MV-4-11 (cell line): ENCODE results near the gene RNF44.

Source experiments
- DNase-seq: peaks from one replicate; lab custom pipeline; 2025; lab: John Stamatoyannopoulos, UW

The RNF44 gene

DNA sequence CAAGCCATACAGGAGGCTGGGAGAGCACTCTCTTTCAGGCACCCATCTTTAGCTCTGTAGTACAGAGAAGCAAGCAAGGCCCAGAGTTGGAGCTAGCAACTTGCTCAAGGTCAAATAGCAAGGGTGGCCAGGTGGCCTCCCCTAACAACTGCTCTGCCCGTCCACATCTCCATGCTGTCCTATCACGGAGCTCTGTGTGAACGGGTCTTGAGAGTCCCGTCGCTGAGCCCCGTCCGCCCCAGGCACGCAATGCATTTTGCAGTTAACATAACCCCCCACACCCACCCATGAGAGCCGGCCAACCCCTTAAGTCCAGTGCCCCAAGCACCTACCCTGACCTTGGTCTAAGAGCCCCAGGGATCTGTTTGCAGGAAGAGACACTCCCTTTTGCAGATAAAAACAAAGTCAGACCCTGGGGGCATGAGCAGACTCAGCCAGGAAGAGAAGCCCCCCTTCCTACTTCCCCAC, 1.5 kb downstream of the RNF44 start:
- DNase-seq = no peak

DNA sequence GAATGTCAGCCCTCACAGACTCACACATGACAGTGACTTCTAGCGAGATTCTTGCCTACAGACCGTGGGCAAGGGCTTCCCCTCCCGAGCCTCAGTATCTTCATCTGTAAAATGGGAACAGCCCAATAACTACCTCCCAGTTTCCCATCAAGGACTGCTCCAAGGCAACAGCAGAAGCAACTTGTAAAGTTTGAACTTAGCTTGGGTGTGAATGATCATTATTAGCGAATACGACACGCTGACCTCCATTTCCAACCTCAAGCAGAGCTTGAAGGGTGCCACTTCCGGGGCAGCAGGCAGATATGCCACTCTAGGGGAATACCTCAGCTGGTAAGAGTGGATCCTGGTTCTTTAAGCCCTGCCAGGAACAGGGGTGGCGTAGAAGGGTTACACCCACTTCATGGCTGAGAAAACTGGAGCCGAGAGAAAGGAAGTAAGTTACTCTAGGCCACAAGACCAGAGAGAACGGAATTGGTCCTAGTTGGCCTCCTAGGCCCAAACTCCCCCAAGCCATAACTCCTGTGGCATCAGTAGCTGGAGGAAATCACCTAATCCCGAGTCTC, 2.0 kb downstream of the RNF44 start:
- peak; percentile 81 for DNase-seq

- no peak for DNase-seq
Measured at GRCh38 chr5:176534640-176535039, 2.6 kb downstream of the RNF44 start.

DNA sequence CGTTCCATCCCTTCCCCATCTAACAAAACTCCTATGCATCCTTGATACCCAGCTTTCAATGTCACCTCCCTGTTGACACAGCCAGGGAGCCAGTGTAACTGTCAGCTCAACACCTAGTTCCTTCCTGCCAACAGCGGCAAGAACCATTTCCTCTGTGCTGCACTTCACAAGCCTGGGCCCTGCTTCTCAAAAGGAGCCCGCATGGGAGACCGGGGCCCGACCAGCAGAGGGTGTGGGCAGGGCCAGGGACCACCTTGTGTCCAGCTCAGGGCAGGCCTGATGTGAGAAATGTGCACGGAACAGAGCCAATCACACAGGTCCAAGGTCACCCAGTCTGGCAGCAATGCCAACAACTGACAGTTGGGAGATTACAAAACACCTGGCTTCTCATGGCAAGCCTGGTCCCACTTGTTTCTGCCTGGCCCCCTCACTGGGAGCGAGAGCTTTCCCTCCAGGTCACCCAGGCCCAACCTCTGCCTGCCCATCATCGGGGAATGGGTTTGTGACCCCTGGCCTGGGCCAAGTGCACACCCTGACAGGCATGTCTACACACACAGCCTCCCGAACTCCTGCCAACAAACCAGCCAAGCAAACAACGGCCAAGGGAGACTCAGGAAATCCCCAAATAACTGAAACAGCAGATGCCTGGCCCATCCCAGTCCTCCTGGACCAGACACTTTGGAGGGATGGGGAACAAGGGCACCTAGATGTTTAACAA, 3.1 kb downstream of the RNF44 start:
- peak; percentile 52 for DNase-seq

DNA sequence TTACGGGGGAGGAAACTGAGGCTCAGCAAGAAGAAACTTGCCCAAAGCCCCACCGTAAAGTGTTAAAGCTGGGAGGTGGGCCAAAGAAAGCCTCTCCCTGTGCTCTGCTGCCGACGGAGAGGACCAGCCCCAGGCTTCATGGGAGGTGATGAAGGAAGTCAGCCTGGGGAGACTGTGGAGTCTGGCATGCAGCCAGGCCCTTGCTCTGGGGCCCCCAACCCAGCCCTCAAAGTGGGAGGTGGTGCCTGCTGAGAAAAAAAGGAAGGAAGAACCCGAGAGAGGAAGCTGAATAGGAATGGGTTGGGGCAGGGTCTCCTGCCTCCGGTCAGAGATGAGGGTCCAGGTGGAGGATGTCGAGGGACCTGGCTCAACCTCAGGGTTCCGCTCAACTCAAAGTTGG, 3.8 kb downstream of the RNF44 start:
- peak; percentile 70 for DNase-seq

- no peak for DNase-seq
Measured at GRCh38 chr5:176532795-176533194, 4.4 kb downstream of the RNF44 start.

DNA sequence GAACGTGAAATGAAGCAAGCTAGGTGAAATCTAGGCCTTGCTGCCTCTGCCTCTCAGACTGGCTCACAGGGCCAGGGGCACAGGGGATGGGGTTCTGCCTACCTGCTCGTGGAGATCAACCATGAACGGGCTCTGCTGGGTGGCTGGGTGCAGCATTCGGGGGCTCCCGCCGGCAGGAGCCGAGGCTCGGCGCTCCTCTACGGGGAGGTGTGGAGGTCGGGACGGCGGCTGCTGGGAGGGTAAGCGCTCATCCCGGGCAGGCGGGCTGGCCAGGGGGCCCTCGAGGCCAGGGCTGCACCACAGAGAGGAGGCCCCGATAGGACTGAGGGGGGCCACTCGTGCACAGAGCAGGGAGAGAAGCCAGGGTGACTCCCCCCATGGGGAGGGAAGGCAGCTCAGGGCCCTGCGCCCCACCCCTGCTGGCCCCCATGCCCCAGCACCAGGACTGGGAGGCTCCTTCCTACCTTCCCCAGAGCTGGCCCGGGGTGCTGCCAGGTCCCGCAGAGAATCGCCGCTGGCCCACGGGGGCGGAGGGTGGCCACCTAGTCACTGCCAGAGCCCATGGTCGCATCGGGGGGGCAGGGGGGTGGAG, 5.2 kb downstream of the RNF44 start:
- DNase-seq = no peak

- peak; percentile 7 for DNase-seq
Measured at GRCh38 chr5:176530983-176531901, 6.0 kb downstream of the RNF44 start.

GRCh38 chr5:176530393-176530982, 6.7 kb downstream of the RNF44 start:
- no peak for DNase-seq

DNA sequence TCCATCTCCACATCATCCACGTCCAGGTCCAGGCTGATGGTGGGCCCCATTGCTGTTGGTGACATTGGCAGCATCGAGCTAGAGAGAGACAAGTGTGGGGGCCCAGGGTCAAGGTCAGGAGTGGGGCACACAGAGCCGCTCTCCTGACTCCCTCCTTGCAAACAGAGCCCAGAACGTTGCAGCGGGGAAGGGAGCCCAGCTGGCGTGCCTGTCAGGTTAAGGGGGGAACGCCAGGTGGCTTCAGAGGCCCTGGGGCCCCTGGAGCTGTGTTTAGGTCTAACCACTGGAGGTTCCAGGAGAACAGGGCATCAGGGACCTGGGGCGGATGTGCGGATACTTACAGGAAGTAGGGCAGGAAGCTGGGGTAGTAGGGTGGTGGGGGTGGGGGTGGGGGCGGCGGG, 7.5 kb downstream of the RNF44 start:
- no peak for DNase-seq

DNA sequence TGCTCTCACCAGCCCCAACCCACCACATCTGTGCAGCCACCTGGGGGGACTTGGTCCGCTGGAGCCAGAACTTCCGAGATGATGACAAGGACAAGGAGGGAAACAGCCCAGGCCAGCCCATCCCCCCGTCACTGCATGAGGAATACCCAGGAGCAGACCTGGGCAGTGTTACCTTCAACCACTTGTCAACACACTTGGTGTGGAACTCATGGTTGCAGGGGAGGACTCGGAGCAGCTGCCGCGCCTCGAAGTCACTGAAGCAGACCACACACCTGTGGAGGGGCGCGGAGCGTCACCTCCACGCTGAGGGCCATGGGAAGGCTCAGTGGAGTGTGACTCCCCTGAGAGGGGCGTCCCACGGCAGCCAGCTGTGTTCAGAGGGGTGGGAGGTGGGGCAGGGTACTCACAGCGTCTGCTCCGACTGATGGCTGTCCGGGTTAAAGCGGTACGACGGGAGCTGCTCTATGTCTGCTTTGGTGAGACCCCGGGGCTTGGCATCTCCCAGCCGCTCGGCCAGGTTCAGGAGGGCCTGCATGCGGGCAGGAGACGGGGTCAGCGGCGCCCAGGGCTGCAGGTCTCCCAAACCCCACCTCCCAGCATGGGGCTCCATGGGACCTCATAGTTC, 8.0 kb downstream of the RNF44 start:
- DNase-seq = no peak

DNA sequence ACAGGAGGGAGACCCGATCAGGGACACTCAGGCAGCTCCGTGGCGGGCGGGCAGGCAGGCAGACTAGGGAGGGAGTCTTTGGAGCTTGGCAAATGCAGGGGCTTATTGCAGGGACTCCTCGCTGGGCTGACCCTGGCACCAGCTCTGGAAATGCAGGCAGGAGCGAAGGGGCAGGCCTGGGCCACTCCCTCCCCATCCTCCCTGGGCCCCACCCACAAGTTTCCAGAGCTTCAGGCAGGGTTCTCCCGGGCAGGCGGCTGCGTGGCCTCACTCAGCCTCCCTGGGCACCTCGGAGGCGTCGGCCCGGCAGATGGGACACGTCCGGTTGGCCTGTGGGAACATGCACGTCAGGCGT, 8.5 kb downstream of the RNF44 start:
- no peak for DNase-seq

DNA sequence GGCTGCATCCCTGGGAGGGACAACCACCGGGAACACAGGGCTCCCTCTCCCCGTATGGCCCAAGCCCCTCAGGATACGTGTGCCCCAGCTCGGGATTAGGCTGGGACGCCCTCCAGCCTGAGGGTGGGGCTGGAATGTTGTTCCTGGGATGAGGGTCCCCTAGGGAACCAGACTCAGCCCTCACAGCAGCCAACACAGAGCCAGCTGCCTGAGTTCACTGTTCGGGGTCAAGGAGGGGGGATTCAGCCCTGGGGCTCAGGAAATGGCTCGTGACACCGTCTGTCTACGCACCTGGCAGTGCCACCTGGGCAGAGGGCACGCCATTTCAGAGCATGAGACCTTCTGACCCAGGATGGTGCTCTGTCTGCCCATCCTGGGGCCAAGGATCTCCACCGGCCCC, 8.9 kb downstream of the RNF44 start:
- no peak for DNase-seq

GRCh38 chr5:176527246-176528222, 9.7 kb downstream of the RNF44 start:
- DNase-seq = no peak

DNA sequence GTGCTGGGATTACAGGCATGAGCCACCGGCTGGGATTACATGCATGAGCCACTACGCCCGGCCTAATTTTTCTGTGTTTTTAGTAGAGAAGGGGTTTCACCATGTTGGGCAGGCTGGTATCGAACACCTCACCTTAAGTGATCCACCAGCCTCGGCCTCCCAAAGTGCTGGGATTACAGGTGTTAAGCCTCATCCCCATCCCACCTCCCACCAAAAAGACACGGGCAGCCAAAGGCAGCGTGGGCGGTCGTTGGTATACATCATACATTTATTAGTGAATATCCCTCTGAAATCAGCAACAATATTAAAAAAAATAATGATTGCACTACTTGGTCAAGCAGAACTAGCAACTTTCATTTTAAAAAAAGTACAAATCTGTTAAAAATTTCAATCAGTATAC, 10.7 kb downstream of the RNF44 start:
- DNase-seq = no peak

DNA sequence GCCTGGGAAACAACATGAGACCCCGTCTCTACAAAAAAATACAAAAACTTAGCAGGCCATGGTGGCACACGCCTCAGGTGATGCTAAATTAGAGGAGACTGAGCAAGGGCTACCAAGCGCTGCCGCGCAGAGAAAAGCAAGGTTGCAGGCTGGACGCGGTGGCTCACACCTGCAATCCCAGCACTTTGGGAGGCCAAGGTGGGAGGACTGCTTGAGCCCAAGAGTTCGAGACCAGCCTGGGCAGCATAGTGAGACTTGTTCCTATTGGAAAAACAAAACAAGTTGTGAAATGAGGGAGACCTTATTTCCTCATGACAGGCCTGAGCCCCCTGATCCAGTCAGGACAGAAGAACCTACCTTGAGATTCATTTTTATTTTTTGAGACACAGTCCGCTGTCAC, 11.5 kb downstream of the RNF44 start:
- DNase-seq = no peak

GRCh38 chr5:176524987-176525386, 12.2 kb downstream of the RNF44 start:
- no peak for DNase-seq

DNA sequence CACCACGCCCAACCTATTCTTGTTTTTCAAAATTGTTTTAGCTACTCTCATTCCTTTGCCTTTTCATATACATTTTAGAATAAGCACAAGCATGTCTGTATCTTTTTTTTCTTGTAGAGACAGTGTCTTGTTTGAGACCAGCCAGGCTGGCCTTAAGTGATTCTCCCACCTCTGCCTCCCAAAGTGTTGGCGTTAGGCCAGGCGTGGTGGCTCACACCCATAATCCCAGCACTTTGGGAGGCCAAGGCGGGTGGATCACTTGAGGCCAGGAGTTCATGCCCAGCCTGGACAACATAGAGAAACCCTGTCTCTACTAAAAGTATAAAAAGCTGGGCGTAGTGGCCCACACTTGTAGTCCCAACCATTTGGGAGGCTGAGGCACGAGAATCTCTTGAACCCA, 13.1 kb downstream of the RNF44 start:
- DNase-seq = no peak

GRCh38 chr5:176521699-176522263, 15.4 kb downstream of the RNF44 start:
- no peak for DNase-seq

GRCh38 chr5:176521286-176521685, 15.9 kb downstream of the RNF44 start:
- no peak for DNase-seq
